HCT116 (cell line): Measurements from ENCODE around the gene C6orf47.

ENCODE experiments used
- RAD21 ChIP-seq: IDR thresholded peaks from 2 replicates; pipeline ENCODE4 v1.6.1; 2012; ENCODE audit warnings: low read depth, mild to moderate bottlenecking
- TCF7L2 ChIP-seq: IDR thresholded peaks from 2 replicates; pipeline ENCODE4 v1.7.0; 2011; ENCODE audit warnings: borderline replicate concordance, inconsistent platforms; ENCODE audit not compliant: insufficient read depth, insufficient read length; ENCODE audit errors: extremely low read depth
- TF ChIP-seq, protein P1 (sequence below), 3 experiments: fragments of 200-600 bp in 1 of 3; sonication (generic) in 1 of 3; IDR thresholded peaks in 2 of 3; conservative IDR thresholded peaks in 1 of 3; 2 replicates each; pipeline ENCODE4 v1.5.1; 2012 to 2017; ENCODE audit warnings: low read depth in 2 of 3, low read length in 2 of 3, antibody characterized with exemption in 1 of 3, borderline replicate concordance in 1 of 3, control low read depth in 1 of 3, mild to moderate bottlenecking in 1 of 3, mixed read lengths in 1 of 3, mixed run types in 1 of 3, moderate library complexity in 1 of 3; ENCODE audit not compliant: insufficient read depth in 1 of 3

- TF ChIP-seq TCF7L2: no peak
- no peak for TF ChIP-seq RAD21
- TF ChIP-seq, protein P1, sequence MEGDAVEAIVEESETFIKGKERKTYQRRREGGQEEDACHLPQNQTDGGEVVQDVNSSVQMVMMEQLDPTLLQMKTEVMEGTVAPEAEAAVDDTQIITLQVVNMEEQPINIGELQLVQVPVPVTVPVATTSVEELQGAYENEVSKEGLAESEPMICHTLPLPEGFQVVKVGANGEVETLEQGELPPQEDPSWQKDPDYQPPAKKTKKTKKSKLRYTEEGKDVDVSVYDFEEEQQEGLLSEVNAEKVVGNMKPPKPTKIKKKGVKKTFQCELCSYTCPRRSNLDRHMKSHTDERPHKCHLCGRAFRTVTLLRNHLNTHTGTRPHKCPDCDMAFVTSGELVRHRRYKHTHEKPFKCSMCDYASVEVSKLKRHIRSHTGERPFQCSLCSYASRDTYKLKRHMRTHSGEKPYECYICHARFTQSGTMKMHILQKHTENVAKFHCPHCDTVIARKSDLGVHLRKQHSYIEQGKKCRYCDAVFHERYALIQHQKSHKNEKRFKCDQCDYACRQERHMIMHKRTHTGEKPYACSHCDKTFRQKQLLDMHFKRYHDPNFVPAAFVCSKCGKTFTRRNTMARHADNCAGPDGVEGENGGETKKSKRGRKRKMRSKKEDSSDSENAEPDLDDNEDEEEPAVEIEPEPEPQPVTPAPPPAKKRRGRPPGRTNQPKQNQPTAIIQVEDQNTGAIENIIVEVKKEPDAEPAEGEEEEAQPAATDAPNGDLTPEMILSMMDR (IDR thresholded peaks at IDR 0.05 in 2 of 3, conservative IDR thresholded peaks at IDR 0.05 in 1 of 3; ENCODE audit: borderline replicate concordance in 1 of 3, insufficient read depth in 1 of 3, low read depth in 2 of 3, low read length in 2 of 3): no peak
Measured at GRCh38 chr6:31634969-31635575, 25.5 kb downstream of the C6orf47 start.
